ENCODE results near the gene ITGB1. TPM values are rescaled to one million over a fixed set of nuclear protein-coding genes. Genes with fewer than 3 reads are reported as not detected.

The ITGB1 gene
- total RNA-seq, 2 experiments from 2014 or later: 82.4 to 82.9 TPM

- H3K36me3 ChIP-seq (ENCODE audit: insufficient read depth, low read length): peaks cover 2% of the 10 kb centered on the region
- CTCF ChIA-PET: interaction anchor here (1.2 kb wide), 1 partner anchor 13 kb away, joined by 3 read pairs; no protein-coding TSS in a partner anchor
- H3K36me3 Mint-ChIP-seq (ENCODE audit: low read depth): peaks cover 3% of the 10 kb centered on the region
- H3K27me3 ChIP-seq (ENCODE audit: control insufficient read depth in 1 of 2, insufficient read depth in 2 of 2, low read length in 2 of 2): no peaks in the 10 kb centered on the region
- no peak overlapping the region for H3K4me3 ChIP-seq (ENCODE audit: low read length)
- TF ChIP-seq CTCF (IDR thresholded peaks at IDR 0.05): no peak
- H3K27ac Mint-ChIP-seq: no peak overlapping the region
- no peaks in the 10 kb centered on the region for H3K9me3 Mint-ChIP-seq
- POLR2A ChIA-PET: no interaction called here
- peaks cover 4% of the 10 kb centered on the region for H3K4me1 ChIP-seq (ENCODE audit: insufficient read depth, low read length)
- H3K4me3 Mint-ChIP-seq: no peak overlapping the region
- no peaks in the 10 kb centered on the region for H3K9me3 ChIP-seq (ENCODE audit: control insufficient read depth in 1 of 2, insufficient read depth in 1 of 2, low read length in 2 of 2)
- H3K27me3 Mint-ChIP-seq: no peaks in the 10 kb centered on the region
- no peak overlapping the region for H3K27ac ChIP-seq (ENCODE audit: low read depth in 1 of 2, low read length in 2 of 2)
- DNase-seq: no peak
- ATAC-seq (ENCODE audit: poor library complexity): no peak
- intact Hi-C loops (cut with DNase I, micrococcal nuclease): no loop called here
- H3K4me1 Mint-ChIP-seq (ENCODE audit: low read depth): peaks cover 8% of the 10 kb centered on the region
These were observed 67.6 kb downstream of the ITGB1 start for GRCh38 chr10:32890444-32890843.

- POLR2A ChIA-PET: no interaction called here
- Mint-ChIP-seq H3K9me3 (no peaks in the 10 kb centered on the region), H3K4me1 (ENCODE audit: low read depth) (peaks cover 8% of the 10 kb centered on the region), H3K27ac (no peak overlapping the region), H3K27me3 (no peaks in the 10 kb centered on the region), H3K4me3 (no peak overlapping the region), H3K36me3 (ENCODE audit: low read depth) (no peaks in the 10 kb centered on the region)
- Histone ChIP-seq H3K27me3 (ENCODE audit: control insufficient read depth in 1 of 2, insufficient read depth in 2 of 2, low read length in 2 of 2) (no peaks in the 10 kb centered on the region), H3K4me3 (ENCODE audit: low read length) (no peak overlapping the region), H3K9me3 (ENCODE audit: control insufficient read depth in 1 of 2, insufficient read depth in 1 of 2, low read length in 2 of 2) (no peaks in the 10 kb centered on the region), H3K27ac (ENCODE audit: low read depth in 1 of 2, low read length in 2 of 2) (no peak overlapping the region), H3K36me3 (ENCODE audit: insufficient read depth, low read length) (no peaks in the 10 kb centered on the region), H3K4me1 (ENCODE audit: insufficient read depth, low read length) (peaks cover 4% of the 10 kb centered on the region)
- CTCF ChIA-PET: interaction anchor here (1.2 kb wide), 1 partner anchor 12 kb away, joined by 3 read pairs; no protein-coding TSS in a partner anchor
- intact Hi-C loops (cut with DNase I, micrococcal nuclease): no loop called here
- ATAC-seq (ENCODE audit: poor library complexity) (no peak), DNase-seq (peak in 1 of 14 experiments; percentile 17)
- TF ChIP-seq CTCF (IDR thresholded peaks at IDR 0.05): no peak
These were observed 68.3 kb downstream of the ITGB1 start for GRCh38 chr10:32889631-32890212.

DNA sequence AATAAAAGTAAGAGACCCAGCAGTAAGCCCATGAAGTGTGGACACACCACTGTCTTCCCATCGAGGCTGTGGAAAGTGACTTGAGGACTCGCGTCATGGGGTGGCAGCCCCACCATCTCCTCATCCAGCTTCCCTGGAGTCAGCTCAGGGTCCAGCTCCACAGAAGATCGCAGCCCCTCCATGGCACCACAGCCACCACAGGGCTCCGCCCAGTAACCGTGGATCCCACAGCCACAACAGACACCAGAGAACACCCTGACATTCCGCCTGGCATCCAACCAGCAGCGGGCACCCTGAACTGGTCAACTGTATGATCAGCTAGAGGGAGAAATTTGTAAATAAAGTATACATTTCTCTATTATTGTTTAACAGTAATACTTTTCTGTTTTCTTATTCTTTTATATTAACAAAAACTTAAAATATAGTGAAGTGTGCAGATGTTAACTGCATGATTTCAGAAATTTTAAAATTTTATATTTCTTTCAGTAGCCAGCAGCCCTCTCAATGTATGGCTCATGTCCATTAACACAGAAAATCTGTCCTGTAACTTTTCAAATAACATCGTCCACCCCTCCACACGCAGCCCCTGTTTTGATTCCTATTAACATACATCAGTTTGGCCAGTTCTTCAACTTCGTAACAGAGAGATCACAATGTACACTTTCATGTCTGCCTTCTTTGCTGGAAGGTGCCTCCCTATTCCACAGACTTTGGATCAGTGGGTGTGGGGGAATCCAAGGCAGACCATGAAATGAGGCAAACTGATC lies 69.7 kb downstream of the ITGB1 start:
- intact Hi-C loops (cut with DNase I, micrococcal nuclease): no loop called here
- no peak for DNase-seq
- ChIA-PET CTCF (no interaction called here), POLR2A (no interaction called here)
- peaks cover 4% of the 10 kb centered on the region for H3K4me1 ChIP-seq (ENCODE audit: insufficient read depth, low read length)
- no peaks in the 10 kb centered on the region for H3K27me3 ChIP-seq (ENCODE audit: control insufficient read depth in 1 of 2, insufficient read depth in 2 of 2, low read length in 2 of 2)
- H3K36me3 ChIP-seq (ENCODE audit: insufficient read depth, low read length): no peaks in the 10 kb centered on the region
- no peak overlapping the region for H3K27ac Mint-ChIP-seq
- H3K9me3 Mint-ChIP-seq: no peaks in the 10 kb centered on the region
- no peak overlapping the region for H3K27ac ChIP-seq (ENCODE audit: low read depth in 1 of 2, low read length in 2 of 2)
- H3K36me3 Mint-ChIP-seq (ENCODE audit: low read depth): no peaks in the 10 kb centered on the region
- no peak for ATAC-seq (ENCODE audit: poor library complexity)
- no peak overlapping the region for H3K4me3 ChIP-seq (ENCODE audit: low read length)
- no peak overlapping the region for H3K4me3 Mint-ChIP-seq
- H3K27me3 Mint-ChIP-seq: no peaks in the 10 kb centered on the region
- no peaks in the 10 kb centered on the region for H3K9me3 ChIP-seq (ENCODE audit: control insufficient read depth in 1 of 2, insufficient read depth in 1 of 2, low read length in 2 of 2)
- no peak for TF ChIP-seq CTCF (IDR thresholded peaks at IDR 0.05)
- peaks cover 8% of the 10 kb centered on the region for H3K4me1 Mint-ChIP-seq (ENCODE audit: low read depth)
